ENCODE data around the gene COX7A1.

DNA sequence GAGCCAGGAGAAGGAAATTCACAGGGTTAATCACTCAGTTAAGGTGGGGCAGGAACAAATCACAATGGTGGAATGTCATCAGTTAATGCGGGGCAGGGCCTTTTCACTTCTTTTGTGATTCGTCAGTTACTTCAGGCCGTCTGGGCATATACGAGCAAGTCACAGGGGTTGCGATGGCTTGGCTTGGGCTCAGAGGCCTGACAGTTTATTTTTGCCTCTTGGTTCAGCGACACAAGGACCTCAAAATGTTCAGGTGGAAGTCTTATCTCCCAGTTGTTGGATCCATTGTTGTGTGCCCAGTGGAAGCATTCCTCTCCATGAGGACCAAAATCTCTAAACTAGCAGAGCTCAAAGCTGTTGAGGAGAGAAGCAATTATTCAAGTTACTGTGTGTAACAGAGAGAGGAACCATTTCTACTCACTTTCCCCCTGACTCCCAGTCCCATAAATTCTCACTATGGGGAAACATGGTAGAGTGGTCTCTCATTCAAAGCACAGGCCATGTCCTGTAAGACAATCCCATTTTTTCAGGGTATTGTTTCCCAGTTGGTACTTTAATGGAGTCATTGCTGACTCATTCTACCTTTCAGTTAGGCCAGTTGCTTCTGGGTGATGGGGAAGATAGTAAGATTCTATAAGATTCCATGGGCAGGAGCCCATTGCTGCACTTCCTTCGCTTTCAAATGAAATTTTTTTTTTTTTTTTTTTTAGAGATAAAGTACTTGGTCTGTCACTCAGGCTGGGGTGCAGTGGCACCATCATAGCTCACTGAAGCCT is 8.8 kb upstream of the COX7A1 start:
- TF ChIP-seq, protein P1, sequence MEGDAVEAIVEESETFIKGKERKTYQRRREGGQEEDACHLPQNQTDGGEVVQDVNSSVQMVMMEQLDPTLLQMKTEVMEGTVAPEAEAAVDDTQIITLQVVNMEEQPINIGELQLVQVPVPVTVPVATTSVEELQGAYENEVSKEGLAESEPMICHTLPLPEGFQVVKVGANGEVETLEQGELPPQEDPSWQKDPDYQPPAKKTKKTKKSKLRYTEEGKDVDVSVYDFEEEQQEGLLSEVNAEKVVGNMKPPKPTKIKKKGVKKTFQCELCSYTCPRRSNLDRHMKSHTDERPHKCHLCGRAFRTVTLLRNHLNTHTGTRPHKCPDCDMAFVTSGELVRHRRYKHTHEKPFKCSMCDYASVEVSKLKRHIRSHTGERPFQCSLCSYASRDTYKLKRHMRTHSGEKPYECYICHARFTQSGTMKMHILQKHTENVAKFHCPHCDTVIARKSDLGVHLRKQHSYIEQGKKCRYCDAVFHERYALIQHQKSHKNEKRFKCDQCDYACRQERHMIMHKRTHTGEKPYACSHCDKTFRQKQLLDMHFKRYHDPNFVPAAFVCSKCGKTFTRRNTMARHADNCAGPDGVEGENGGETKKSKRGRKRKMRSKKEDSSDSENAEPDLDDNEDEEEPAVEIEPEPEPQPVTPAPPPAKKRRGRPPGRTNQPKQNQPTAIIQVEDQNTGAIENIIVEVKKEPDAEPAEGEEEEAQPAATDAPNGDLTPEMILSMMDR (IDR thresholded peaks at IDR 0.05), result no peak
- TF ChIP-seq POLR2A (IDR thresholded peaks at IDR 0.05), result no peak
